ENCODE measurements around the gene WASF2. TPM values are rescaled to one million over a fixed set of nuclear protein-coding genes. Genes with fewer than 3 reads are reported as not detected.

WASF2 gene
- total and polyA plus RNA-seq, 2 of the 8 experiments (the other 6 are each of a cell fraction or from before 2014, with no cell fraction given), result 32.1 to 86.6 TPM

DNA sequence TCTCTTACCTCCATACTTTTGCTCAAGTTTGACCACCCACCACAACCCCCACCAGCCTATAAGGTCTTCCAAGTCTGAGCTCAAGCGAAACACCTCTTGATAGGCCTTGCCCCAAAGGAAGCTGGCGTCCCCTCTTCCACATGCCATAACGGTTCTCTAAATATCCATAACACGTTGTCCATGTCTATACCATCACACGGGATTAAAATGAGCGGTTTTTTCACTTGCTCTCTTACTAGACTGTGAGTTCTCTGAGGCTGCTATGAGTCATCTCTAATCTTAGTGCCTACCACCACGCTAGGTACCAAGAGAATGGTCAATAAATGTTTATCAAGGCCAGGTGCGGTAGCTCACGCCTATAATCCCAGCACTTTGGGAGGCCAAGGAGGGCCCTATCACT, 41.0 kb downstream of the WASF2 start (continued):
- TF ChIP-seq, protein P1, sequence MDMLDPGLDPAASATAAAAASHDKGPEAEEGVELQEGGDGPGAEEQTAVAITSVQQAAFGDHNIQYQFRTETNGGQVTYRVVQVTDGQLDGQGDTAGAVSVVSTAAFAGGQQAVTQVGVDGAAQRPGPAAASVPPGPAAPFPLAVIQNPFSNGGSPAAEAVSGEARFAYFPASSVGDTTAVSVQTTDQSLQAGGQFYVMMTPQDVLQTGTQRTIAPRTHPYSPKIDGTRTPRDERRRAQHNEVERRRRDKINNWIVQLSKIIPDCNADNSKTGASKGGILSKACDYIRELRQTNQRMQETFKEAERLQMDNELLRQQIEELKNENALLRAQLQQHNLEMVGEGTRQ (IDR thresholded peaks at IDR 0.05; ENCODE audit: low read length), result no peak
- TF ChIP-seq NANOG (IDR thresholded peaks at IDR 0.05; ENCODE audit: insufficient read depth, low read depth, low read length, poor library complexity, severe bottlenecking) (no peak), SUZ12 (IDR thresholded peaks at IDR 0.05; ENCODE audit: low read length) (no peak)

Data from H1 (cell line).